Hepatocyte (in vitro differentiated cells): Measurements from ENCODE around the gene FAM131C.

ENCODE experiments used
- CTCF ChIP-seq: fragments of 200-600 bp; sonication (generic); IDR thresholded peaks from 2 replicates; pipeline ENCODE4 v1.5.1; 2016; ENCODE audit warnings: antibody characterized with exemption, mild to moderate bottlenecking; ENCODE audit not compliant: poor library complexity
- EZH2 ChIP-seq: fragments of 200-600 bp; sonication (generic); IDR thresholded peaks from 2 replicates; pipeline ENCODE4 v1.6.1; 2016; ENCODE audit warnings: antibody characterized with exemption, mild to moderate bottlenecking, borderline replicate concordance
- EZH2phosphoT487 ChIP-seq: fragments of 200-600 bp; sonication (generic); IDR thresholded peaks from one replicate; pipeline ENCODE4 v1.6.1; 2018; ENCODE audit warnings: antibody characterized with exemption, mild to moderate bottlenecking, low read depth, moderate library complexity; ENCODE audit not compliant: unreplicated experiment, severe bottlenecking

GRCh38 chr1:16114527-16115467, 41.3 kb upstream of the FAM131C start:
- no peak for TF ChIP-seq CTCF
- no peak for TF ChIP-seq EZH2
- TF ChIP-seq EZH2phosphoT487: no peak
